Keratinocyte (primary cell): ENCODE data around the gene AXIN2. TPM values are rescaled to one million over a fixed set of nuclear protein-coding genes. Genes with fewer than 3 reads are reported as not detected.
A peak's percentile ranks its signal among the peaks of the same experiment; 100 is the strongest.

Experiments used
- DNase-seq: peaks from one replicate; pipeline ENCODE4 v3.0.0-alpha.2; 2011; ENCODE audit warnings: low read depth, missing footprints, low spot score
- FAIRE-seq: peaks from 2 replicates; lab custom pipeline; 2011; peaks lifted over from hg19 to GRCh38; lab: Jason Lieb, UNC
- H2AFZ ChIP-seq: 2 replicates; pipeline ENCODE4 v1.6.0; 2012; ENCODE audit warnings: low read length, control low read depth, inconsistent platforms; ENCODE audit not compliant: control insufficient read depth
- H3K27ac ChIP-seq: 2 replicates; pipeline ENCODE4 v1.5.1; 2011; ENCODE audit warnings: low read length; ENCODE audit not compliant: control insufficient read depth, insufficient read depth
- H3K27me3 ChIP-seq: 3 replicates; pipeline ENCODE4 v1.6.0; 2011; ENCODE audit warnings: low read length; ENCODE audit not compliant: control insufficient read depth, insufficient read depth; ENCODE audit errors: extremely low read depth
- H3K36me3 ChIP-seq, 2 experiments: 2 replicates in 1 of 2; 3 replicates in 1 of 2; pipeline ENCODE4 v1.5.1; 2011; ENCODE audit warnings: low read length in 2 of 2, mild to moderate bottlenecking in 1 of 2; ENCODE audit not compliant: control insufficient read depth in 2 of 2, insufficient read depth in 2 of 2; ENCODE audit errors: extremely low read depth in 1 of 2
- H3K4me1 ChIP-seq: 3 replicates; pipeline ENCODE4 v1.5.1; 2011; ENCODE audit warnings: low read length; ENCODE audit not compliant: control insufficient read depth, insufficient read depth; ENCODE audit errors: extremely low read depth
- H3K4me2 ChIP-seq: 3 replicates; pipeline ENCODE4 v1.6.0; 2011; ENCODE audit warnings: low read depth, low read length; ENCODE audit not compliant: control insufficient read depth, insufficient read depth; ENCODE audit errors: extremely low read depth
- H3K4me3 ChIP-seq, 3 experiments: fragments of 200-600 bp in 1 of 3; sonication (generic) in 1 of 3; 2 replicates in 2 of 3; 3 replicates in 1 of 3; pipeline ENCODE4 v1.5.1; 2011 to 2016; ENCODE audit warnings: low read length in 3 of 3, mild to moderate bottlenecking in 3 of 3, control low read depth in 2 of 3, inconsistent platforms in 1 of 3, low read depth in 1 of 3, mixed read lengths in 1 of 3, mixed run types in 1 of 3, moderate library complexity in 1 of 3; ENCODE audit not compliant: control insufficient read depth in 2 of 3, insufficient read depth in 2 of 3; ENCODE audit errors: extremely low read depth in 1 of 3
- H3K79me2 ChIP-seq: 2 replicates; pipeline ENCODE4 v1.6.0; 2012; ENCODE audit warnings: low read length; ENCODE audit not compliant: control insufficient read depth, insufficient read depth
- H3K9ac ChIP-seq: 3 replicates; pipeline ENCODE4 v1.6.0; 2011; ENCODE audit warnings: low read length; ENCODE audit not compliant: control insufficient read depth, insufficient read depth; ENCODE audit errors: extremely low read depth
- H3K9me1 ChIP-seq: 3 replicates; pipeline ENCODE4 v1.6.0; 2011; ENCODE audit warnings: low read length; ENCODE audit not compliant: control insufficient read depth, insufficient read depth; ENCODE audit errors: extremely low read depth
- H3K9me3 ChIP-seq: 2 replicates; pipeline ENCODE4 v1.5.1; 2012; ENCODE audit warnings: low read depth, low read length; ENCODE audit not compliant: control insufficient read depth
- H4K20me1 ChIP-seq: 3 replicates; pipeline ENCODE4 v1.6.0; 2011; ENCODE audit warnings: low read length; ENCODE audit not compliant: control insufficient read depth, insufficient read depth; ENCODE audit errors: extremely low read depth
- CTCF ChIP-seq, 3 experiments: IDR thresholded peaks in 1 of 3; conservative IDR thresholded peaks in 1 of 3; optimal IDR thresholded peaks in 1 of 3; 2 replicates in 2 of 3; 3 replicates in 1 of 3; pipeline versions ENCODE3 to v1.5.1; 2011; ENCODE audit warnings: low read length in 3 of 3, mild to moderate bottlenecking in 3 of 3, moderate library complexity in 2 of 3, control low read depth in 1 of 3, inconsistent platforms in 1 of 3; ENCODE audit not compliant: insufficient read depth in 2 of 3; ENCODE audit errors: extremely low read depth in 1 of 3
- EZH2 ChIP-seq: IDR thresholded peaks from one replicate; pipeline ENCODE4 v1.6.1; 2012; ENCODE audit warnings: inconsistent platforms, mild to moderate bottlenecking, low read length, moderate library complexity
- dilution Hi-C: fragments of 300-500 bp; cut with MboI; formaldehyde crosslinking; loops from one replicate; pipeline ENCODE4 v1.7.0; 2020; ENCODE audit warnings: low sequenced_read_pairs; ENCODE audit not compliant: extremely low pct_ligation_motif_present
- polyA plus RNA-seq, 5 experiments: library from polyadenylated mRNA; depleted of rRNA in 3 of 5; stranded (reverse) in 3 of 5; stranded (forward) in 1 of 5; unstranded in 1 of 5; fragments of >200 nt; gene quantifications; 1 replicate in 1 of 5; 2 replicates in 3 of 5; 3 replicates in 1 of 5; pipeline versions ENCODE4 v1.2.1 to v1.2.3, GENCODE V29; 2011 to 2012; ENCODE audit warnings: missing spikeins in 2 of 5, low read depth in 1 of 5, low replicate concordance in 1 of 5

AXIN2 gene
- polyA plus RNA-seq, 1 donor (not counting 4 experiments of a cell fraction or from before 2014, with no cell fraction given) = 0.14 TPM

GRCh38 chr17:65556910-65557348 lies 4.5 kb downstream of the AXIN2 start:
- FAIRE-seq (no peak), DNase-seq (no peak)
- TF ChIP-seq EZH2 = no peak
- no peak for TF ChIP-seq CTCF (optimal IDR thresholded peaks at IDR 0.05 in 1 of 3, IDR thresholded peaks at IDR 0.05 in 1 of 3, conservative IDR thresholded peaks at IDR 0.05 in 1 of 3; ENCODE audit: extremely low read depth in 1 of 3, insufficient read depth in 2 of 3, low read length in 3 of 3)
- Histone ChIP-seq H3K27me3 (peaks cover 31% of the 10 kb centered on the region), H3K4me3 (no peak overlapping the region), H3K9me3 (no peaks in the 10 kb centered on the region), H3K9ac (no peak overlapping the region), H2AFZ (no peak overlapping the region), H3K9me1 (no peaks in the 10 kb centered on the region), H3K27ac (no peak overlapping the region), H4K20me1 (no peaks in the 10 kb centered on the region), H3K4me1 (peaks cover under 1% of the 10 kb centered on the region), H3K79me2 (no peaks in the 10 kb centered on the region), H3K4me2 (no peak overlapping the region), H3K36me3 (no peaks in the 10 kb centered on the region)
- dilution Hi-C loops = no loop called here

GRCh38 chr17:65556014-65556909 lies 5.2 kb downstream of the AXIN2 start:
- no peak for FAIRE-seq
- H3K4me2 ChIP-seq = no peak overlapping the region
- H3K27ac ChIP-seq = no peak overlapping the region
- dilution Hi-C loops = no loop called here
- TF ChIP-seq CTCF (optimal IDR thresholded peaks at IDR 0.05 in 1 of 3, IDR thresholded peaks at IDR 0.05 in 1 of 3, conservative IDR thresholded peaks at IDR 0.05 in 1 of 3; ENCODE audit: extremely low read depth in 1 of 3, insufficient read depth in 2 of 3, low read length in 3 of 3) = peak; percentile 86 to 90 (median 87)
- no peak for TF ChIP-seq EZH2
- no peak overlapping the region for H2AFZ ChIP-seq
- peak; percentile 21 for DNase-seq
- H3K27me3 ChIP-seq = peaks cover 31% of the 10 kb centered on the region
- no peaks in the 10 kb centered on the region for H3K4me1 ChIP-seq
- H3K9ac ChIP-seq = no peak overlapping the region
- no peaks in the 10 kb centered on the region for H3K79me2 ChIP-seq
- no peaks in the 10 kb centered on the region for H3K9me1 ChIP-seq
- no peak overlapping the region for H3K4me3 ChIP-seq
- H4K20me1 ChIP-seq = no peaks in the 10 kb centered on the region
- no peaks in the 10 kb centered on the region for H3K36me3 ChIP-seq
- H3K9me3 ChIP-seq = no peaks in the 10 kb centered on the region
